Astrocyte of the hippocampus (primary cell): ENCODE data around the gene ZNF507.
"Not testable (repeated sequence)": the region's sequence is repeated elsewhere in the genome, so short reads cannot be mapped to it uniquely, and the experiment has no call there.

ENCODE experiments used
- DNase-seq: peaks from one replicate; pipeline ENCODE4 v3.0.0; 2011; ENCODE audit warnings: low read depth, low spot score

The ZNF507 gene

DNA sequence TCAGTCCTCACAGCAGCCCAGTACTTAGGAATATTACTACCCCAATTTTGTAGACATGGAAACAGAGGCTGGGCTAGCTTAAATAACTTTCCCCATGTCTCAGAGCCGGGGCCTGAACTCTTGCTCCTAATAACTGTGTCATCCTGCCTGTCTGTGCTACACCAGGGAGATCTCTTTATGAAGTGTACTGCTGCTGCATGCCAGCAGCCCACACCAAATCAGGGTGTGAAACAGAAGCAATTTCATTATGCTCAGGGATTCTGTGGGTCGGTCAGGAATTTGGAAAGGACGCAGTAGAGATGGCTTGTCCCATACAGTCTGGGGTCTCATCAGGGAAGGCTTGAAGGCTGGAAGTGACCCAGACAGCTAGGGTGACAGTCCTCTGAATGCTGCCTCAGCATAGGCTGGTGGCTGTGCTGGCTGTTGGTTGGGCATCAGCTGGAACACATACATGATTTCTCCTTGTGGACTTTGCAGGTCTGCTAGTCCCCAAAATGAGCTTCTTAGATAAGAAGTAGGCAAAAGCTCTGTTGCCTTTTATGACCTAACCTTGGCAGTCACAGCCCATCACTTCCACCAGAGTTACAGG is 22.6 kb downstream of the ZNF507 start:
- DNase-seq: no peak

DNA sequence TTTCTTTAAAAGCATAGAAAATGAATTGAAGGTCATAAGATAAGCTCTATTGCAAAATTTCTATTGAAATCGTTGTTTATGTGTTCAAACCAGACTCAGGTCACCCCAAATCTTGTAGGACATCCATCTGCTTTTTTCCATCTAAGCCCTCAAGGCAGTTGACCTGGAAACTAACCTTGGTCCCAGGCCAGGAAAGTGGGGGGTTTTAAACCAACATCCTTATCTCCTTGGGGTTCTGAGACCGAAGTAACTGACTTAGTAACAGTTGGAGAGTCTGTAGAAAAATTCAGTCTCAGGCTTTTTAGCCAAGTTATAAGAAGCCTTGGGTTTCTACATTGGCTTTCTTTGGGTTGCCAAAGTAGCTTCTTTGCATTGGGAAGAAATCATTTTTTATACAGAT is 23.4 kb downstream of the ZNF507 start:
- no peak for DNase-seq

DNA sequence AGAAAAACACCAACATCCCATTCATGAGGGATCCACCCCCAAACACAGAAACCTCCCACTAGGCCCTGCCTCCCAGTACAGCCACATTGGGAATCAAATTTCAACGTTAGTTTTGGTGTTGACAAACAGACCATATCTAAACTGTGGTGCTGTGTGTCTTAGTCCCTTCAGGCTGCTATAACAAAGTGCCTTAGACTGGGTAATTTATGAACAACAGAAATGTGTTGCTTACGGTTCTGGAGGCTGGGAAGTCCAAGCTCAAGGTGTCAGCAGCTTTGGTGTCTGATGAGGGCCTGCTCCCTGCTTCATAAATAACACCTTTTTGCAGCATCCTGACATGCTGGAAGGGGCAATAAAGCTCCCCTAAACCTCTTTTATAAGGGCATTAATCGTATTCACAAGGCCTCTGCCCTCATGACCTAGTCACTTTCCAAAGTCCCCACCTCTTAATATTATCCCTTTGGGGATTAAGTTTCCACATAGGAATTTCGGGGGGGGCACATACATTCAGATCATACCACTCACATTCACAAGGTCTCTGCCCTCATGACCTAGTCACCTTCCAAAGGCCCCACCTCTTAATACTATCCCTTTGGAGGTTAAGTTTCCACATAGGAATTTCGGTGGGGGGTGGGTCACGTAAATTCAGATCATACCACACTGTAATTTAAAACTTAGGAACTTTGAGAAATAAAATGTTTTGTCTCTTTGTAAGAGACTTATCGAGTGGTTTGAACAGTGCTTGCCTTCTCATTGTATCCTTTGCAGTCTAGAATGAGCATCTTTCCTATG is 27.5 kb downstream of the ZNF507 start:
- DNase-seq: no peak

DNA sequence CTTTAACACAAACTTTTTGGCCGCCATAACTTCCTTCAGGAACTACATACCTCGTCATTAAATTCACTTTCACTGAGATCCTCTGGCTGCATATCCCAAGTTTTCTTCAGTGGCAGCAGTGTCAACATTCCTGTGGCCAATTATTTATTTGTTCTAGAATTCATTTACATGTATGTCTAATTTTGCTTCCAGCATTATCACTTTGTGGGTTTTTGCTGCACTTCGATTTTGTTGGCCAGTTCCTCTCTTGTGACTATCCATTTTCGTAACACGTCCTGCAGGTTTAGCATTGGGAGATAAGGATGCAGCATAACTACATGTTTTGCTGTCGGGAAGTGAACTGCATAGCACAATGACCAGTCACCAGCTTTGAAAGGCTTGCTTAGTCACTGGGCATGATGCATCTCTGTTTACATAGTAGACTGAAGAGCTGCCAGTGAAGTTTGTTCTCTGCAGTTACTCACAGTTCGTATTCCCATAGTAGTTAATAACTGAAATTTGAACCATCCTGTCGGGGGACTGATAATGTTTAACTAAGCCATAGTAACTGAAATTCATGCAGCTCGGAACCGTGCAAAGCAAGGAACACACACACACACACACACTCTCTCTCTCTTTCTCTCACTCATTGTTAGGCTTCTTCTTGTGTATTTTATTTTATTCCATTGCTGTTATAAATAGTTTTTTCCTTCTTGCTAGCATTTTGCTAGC is 28.3 kb downstream of the ZNF507 start:
- DNase-seq: peak; percentile 96

DNA sequence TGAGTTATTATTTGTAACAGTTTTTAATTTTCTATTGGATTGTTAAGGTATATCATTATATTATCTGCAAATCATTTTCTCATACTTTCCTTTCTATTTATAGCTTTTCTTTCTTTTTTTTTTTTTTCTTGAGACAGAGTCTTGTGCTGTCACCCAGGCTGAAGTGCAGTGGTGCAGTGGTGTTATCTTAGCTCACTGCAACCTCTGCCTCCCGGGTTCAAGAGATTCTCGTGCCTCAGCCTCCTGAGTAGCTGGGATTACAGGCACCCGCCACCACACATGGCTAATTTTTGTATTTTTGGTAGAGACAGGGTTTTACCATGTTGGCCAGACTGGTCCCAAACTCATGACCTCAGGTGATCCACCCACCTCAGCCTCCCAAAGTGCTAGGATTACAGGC is 29.0 kb downstream of the ZNF507 start:
- DNase-seq: not testable (repeated sequence)

DNA sequence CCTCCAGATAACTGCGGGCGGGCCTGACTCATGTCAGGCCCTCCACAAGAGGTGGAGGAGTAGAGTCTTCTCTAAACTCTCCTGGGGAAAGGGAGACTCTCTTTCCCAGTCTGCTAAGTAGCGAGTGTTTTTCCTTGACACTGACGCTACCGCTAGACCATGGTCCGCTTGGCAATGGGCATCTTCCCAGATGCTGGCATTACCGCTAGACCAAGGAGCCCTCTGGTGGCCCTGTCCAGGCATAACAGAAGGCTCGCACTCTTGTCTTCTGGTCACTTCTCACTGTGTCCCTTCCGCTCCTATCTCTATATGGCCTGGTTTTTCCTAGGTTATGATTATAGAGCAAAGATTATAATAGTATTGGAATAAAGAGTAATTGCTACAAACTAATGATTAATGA is 31.7 kb downstream of the ZNF507 start:
- not testable (repeated sequence) for DNase-seq

DNA sequence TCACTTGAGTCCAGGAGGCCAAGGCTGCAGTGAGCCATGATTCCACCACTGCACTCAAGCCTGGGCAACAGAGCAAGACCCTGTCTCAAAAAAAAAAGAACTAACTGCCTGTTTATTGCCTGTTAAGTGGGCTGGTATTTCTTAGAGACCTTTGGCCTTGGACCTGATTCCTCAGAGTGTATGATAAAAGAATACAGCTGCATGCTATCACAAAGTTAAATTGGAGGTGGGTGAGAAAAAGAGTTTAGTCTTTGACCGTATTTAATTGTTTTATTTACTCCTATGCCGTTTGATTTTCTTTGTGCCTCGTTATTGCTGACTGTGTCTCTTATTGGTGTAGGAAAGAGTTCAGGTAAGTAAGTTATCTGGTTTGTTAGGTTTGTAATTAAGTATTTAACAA is 34.9 kb downstream of the ZNF507 start:
- DNase-seq: no peak

DNA sequence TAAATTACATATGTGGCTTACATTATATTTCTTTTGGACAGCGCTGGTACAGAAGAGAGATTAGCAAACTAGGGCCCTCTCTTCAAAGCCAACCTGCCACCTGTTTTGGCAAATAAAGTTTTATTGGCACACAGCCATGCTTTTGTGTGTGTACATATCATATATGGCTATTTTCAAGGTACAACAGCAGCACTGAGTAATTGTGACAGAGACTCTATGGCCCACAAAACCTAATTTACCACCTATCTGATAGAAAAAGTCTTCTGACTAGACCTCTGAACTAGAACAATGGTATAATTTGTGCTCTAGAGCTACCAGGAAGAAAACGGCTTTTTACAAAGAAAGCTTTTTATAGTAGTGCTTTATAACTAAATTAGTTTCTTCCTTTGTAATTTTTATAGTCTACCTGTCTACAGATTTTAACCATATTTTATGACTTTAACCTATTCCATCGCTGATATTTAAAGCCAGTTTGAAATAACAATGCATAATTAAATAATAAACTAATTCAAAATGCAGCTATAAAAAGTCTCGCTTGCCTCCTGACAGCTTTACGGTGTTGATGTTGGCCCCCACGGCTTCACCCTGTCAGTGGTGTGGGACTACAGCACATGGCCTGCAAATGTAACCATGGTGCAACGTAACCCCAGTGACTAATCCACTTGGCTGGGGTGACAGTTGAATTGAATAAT is 42.4 kb downstream of the ZNF507 start:
- DNase-seq: peak; percentile 69

DNA sequence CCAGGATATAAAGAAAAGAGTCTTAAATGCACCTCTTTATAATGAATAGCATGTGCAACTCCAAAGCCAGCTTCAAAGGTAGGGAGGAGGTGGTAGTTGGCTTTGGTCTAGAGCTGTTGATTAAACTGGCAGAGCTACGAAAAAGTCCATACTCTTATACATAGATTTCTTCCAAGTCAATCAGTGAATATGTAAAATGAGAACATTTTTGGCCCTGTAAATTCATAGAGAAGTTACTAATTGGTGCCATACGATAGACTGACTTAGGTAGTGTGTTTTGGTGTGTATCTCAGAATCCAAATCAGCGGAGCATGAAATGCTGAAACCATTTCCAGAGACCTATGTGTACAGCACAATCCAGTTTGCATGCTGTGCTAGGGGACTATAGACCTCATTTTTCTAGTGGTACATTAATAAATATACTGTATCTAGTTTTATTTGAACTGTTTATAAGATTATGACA is 43.0 kb downstream of the ZNF507 start:
- no peak for DNase-seq

DNA sequence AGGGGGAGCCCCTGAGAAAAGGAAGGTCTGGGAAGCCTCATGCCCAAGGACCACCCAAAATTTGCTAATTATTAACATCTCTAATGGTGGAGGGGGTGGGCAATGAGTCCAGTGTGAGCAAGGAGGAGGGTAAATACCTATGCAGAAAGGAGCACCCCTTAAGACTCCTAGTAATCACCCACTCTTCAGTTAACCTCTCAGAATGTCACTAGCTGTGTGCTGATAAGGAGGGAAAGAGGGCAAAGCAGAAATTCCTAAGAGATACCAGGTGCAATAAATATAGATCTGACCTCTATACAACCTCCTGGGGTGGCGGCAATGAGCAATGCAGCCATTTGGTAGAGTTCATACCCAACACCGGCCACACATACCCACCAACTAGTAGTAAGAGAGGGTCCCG is 47.5 kb downstream of the ZNF507 start:
- DNase-seq: no peak

DNA sequence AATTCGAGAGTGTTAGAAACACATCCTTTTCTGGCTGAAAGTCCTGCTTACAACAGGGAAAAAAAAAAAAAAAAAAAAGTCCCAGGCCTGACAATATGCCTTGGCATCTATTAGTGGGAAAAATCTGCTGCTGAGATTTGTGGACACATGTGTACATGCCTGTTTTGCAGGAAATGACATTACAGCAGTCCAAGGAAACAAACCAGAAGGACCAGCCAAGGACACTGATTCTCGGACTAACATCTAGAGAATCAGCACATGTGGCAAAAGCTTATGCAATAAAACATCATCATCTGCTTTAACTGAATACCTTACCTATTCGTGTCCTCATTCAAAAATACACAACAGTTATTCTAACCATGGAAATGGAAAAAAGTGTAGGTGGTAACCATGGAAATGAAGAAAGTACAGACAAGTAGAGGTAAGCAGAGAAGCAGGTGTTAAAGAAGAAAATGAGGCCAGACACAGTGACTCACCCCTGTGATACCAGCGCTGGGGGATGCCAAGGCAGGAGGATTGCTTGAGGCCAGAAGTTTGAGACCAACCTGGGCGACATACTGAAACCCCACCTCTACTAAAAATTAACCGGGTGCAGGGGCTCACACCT is 50.7 kb downstream of the ZNF507 start:
- no peak for DNase-seq

DNA sequence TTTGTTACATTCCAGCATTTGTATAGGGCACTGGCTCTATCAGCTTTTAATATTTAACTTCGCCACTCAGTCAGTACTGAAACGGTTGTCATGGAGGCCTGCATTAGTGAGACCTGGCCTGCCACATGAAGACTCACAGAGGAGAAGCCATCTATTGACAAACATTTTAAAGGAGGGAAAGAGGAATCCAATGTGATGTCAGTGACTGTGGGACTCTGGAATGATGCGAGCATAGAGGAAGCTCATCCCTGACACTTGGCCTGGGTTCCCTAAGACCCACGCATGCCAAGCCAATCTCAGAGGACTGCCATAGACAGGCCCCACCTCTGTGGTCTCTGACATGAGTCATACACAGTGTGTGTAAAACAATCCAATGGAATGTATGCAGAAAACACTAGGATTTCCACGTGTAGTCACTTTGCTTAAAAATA is 52.3 kb downstream of the ZNF507 start:
- DNase-seq: peak; percentile 57

DNA sequence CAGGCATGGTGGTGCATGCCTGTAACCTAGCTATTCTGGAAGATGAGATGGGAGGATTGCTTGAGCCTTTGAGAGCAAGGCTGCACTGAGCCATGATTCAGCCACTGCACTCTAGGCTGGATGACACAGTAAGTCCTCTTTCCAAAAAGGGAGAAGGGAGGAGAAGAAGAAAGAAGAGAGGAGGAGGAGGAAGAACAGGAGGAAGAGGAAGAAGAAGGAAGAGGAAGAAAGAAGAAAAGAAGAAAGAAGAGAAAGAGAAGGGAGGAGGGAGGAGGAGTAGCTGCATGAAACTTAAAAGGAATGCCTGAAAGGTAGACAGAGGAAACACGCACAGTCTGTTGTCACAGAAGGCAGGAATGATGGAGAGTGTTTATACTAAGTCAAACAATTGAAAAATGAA is 56.6 kb downstream of the ZNF507 start:
- no peak for DNase-seq

DNA sequence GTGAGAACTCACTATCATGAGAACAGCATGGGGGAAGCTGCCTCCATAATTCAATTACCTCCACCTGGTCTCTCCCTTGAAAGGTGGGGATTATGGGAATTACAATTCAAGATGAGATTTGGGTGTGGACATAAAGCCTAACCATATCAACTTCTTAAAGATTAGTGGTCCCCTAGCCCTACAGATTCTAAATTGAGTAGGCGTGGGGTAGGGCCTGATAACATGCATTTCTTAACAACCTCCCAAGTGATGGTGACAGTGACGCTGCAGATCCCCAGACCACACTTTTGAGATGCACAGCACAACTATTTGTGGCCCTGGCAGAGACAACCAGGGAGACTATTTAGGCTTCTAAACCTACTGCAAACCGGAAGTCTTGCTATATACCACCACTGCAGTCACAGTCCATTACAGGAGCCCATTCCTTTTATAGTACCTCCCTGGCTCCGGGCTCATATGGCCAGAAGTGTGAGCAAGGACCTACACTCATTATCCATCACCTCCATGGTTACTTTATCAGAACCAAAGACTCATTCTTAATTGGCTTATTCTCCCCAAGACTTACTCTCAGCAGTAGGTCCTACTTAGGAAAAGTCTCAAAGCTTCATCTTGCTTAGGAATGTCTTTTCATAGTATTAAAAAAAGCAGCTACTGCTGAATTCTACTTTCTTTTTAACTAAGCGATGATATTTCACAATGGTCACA is 58.0 kb downstream of the ZNF507 start:
- DNase-seq: no peak

DNA sequence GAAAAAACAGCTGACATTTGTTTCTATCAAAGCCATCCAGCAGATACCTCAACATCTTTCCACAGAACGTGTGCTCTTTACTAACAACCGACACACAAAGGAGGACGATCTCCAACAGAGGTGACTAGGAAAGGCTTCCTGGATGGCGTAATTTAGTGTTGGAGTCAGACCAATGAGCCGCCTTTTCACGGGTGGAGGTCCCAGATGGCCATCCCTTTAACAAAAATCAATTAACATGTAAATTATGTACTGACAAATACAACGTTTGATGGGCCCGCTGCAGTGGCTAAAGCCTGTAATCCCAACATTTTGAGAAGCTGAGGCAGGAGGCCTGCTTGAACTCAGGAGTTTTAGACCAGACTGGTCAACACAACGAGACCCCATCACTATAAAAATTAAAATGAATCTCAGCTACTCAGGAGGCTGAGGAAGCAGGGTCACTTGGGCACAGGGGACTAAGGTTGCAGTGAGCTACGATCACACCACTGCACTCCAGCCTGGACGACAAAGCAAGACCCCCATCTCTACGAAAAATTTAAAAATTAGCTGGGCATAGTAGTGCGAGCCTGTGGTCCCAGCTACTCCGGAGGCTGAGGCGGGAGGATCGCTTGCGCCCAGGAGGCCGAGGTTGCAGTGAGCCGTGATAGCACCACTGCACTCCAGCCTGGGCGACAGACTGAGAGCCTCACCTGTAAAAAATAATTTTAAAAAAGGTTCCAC is 59.0 kb downstream of the ZNF507 start:
- no peak for DNase-seq

DNA sequence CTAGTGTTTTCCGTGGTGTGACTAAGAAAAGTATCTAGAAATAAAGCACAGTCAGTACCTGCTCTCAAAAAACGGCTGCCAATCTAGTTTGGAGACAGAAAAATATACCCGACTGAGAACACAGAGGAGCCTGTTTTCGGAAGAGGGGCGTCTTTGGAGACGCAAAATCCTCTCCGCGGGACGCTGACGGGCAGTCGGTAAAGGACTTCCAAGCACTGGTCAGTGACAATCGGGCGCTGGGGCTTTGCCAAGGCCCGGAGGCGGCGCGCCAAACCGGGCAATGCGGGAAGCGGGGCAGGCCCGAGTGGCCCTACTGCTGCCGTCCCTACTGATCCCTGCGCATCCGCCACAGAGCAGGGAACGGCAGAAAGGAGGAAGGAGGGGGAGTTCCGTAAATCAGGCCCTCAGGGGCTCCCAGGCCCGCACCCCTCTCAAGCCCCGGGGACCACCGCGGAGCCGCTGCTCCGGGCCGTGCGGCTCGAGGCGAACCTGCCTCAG is 59.6 kb downstream of the ZNF507 start:
- peak; percentile 70 for DNase-seq

DNA sequence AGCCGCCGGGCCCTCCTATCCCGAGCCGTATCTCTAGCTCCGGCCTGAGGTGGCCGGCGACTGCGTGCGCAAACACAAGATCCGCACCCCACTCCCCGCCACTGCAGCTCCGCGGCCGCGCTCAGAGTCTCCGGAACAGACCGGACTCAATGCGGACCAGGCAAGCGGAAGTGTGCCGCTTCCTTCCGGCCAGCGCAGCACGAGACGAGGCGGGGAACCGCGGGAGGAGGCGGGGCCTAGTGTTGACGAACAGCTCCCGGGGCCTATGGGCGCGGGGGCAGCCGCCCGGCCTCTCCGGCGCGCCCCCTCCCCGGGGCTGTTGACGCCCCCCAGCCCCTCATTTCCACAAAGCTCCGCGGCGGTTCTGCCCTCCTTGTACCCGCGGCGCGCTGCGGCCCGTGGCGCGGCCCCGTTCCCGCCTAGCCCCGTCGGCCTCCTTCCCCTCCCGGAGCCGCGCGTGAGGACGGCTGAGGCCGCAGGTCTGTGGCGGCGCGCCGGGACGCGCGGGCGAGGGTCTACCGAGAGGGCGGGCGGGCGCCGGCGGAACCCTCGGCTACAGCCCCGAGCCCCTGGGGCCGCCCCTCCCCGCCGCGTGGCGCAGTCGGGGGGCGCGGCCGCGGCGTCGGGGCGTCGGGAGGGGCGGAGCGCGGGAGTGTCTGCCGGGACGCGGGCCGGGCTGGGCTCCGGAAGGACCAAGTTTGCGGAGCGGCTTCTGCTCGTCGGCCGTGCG is 60.2 kb downstream of the ZNF507 start, which contains the start of gene DPY19L3:
Gene DPY19L3 (plus strand): TSS at position 340 of the 730 bp plus-strand sequence. CDS start 2,484 bp downstream, outside the sequence.
- peak; percentile 97 for DNase-seq

DNA sequence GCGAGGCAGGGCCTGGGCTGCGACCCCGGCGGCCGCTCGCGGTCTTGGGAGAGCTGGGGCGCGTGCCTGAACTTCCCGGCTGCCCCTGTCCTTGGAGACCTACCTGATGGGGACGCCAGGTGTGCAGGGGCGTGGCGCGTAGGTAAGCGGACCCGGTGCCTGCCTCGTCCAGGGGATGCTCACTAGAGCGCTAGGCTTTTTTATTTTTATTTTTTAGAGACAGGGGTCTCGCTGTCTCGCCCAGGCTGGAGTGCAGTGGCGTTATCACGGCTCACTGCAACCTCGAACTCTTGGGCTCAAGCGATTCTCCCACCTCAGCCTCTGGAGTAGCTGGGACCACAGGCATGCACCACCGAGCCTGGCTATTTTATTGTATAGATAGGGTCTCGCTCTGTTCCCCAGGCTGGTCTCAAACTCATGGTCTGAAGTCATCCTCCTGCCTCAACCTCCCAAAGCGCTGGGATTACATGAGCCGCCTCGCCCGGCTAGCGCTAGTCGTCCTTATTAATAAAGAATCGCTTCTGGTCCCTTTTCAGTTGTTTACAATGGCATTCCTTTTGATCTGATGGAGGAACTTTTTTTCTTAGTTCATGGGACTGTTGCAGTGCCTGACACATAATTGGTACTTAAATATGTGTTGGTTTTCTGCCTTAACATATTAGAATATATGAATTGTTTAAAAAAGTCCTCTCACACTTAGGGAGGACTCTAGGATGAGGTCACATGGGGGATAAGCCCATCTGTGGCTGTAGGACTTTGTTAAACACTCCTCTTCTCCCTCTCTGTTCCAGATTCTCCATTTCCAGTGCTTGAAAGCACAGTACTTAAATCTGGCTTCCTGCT is 61.0 kb downstream of the ZNF507 start:
- peak; percentile 19 for DNase-seq
